Smooth muscle cell (in vitro differentiated cells): ENCODE data around the gene MIA3. TPM values are rescaled to one million over a fixed set of nuclear protein-coding genes. Genes with fewer than 3 reads are reported as not detected.

Experiments used
- DNase-seq: peaks from one replicate; lab custom pipeline; 2025; ENCODE audit not compliant: unreplicated experiment; lab: John Stamatoyannopoulos, UW
- H2AFZ ChIP-seq: fragments of 200-600 bp; sonication (generic); 2 replicates; pipeline ENCODE4 v1.6.0; 2016; ENCODE audit warnings: antibody characterized with exemption, low read depth, mild to moderate bottlenecking
- H3F3A ChIP-seq: fragments of 200-600 bp; sonication (generic); 2 replicates; pipeline ENCODE4 v1.6.0; 2017; ENCODE audit warnings: antibody characterized with exemption, low read depth
- H3K27ac ChIP-seq: fragments of 200-600 bp; sonication (generic); 2 replicates; pipeline ENCODE4 v1.5.1; 2016; ENCODE audit warnings: low read depth, mild to moderate bottlenecking
- H3K27me3 ChIP-seq: fragments of 200-600 bp; sonication (generic); 2 replicates; pipeline ENCODE4 v1.6.1; 2016; ENCODE audit warnings: low read depth, mild to moderate bottlenecking
- H3K36me3 ChIP-seq: fragments of 200-600 bp; sonication (generic); 2 replicates; pipeline ENCODE4 v1.5.1; 2016; ENCODE audit warnings: low read depth
- H3K4me1 ChIP-seq: fragments of 200-600 bp; sonication (generic); 2 replicates; pipeline ENCODE4 v1.5.1; 2016; ENCODE audit warnings: low read depth
- H3K4me2 ChIP-seq: fragments of 200-600 bp; sonication (generic); 2 replicates; pipeline ENCODE4 v1.6.0; 2016; ENCODE audit warnings: mild to moderate bottlenecking
- H3K4me3 ChIP-seq: fragments of 200-600 bp; sonication (generic); 2 replicates; pipeline ENCODE4 v1.5.1; 2016; ENCODE audit warnings: mild to moderate bottlenecking
- H3K79me2 ChIP-seq: fragments of 200-600 bp; sonication (generic); 2 replicates; pipeline ENCODE4 v1.6.0; 2016; ENCODE audit warnings: low read depth, mild to moderate bottlenecking
- H3K9ac ChIP-seq: fragments of 200-600 bp; sonication (generic); 2 replicates; pipeline ENCODE4 v1.6.0; 2016; ENCODE audit warnings: low read depth
- H3K9me3 ChIP-seq: fragments of 200-600 bp; sonication (generic); replicated peaks from 2 replicates; pipeline ENCODE4 v1.5.1; 2016; ENCODE audit warnings: low read depth
- H4K20me1 ChIP-seq: fragments of 200-600 bp; sonication (generic); 2 replicates; pipeline ENCODE4 v1.6.0; 2016; ENCODE audit warnings: low read depth
- CTCF ChIP-seq: fragments of 200-600 bp; sonication (generic); IDR thresholded peaks from 2 replicates; pipeline ENCODE4 v1.5.1; 2017; ENCODE audit warnings: borderline replicate concordance, mild to moderate bottlenecking, antibody characterized with exemption; ENCODE audit not compliant: insufficient read depth, poor library complexity, severe bottlenecking
- WGBS: methylation state at CpG from one replicate; pipeline ENCODE4 v1.1.7; 2016; ENCODE audit warnings: low lambda C conversion rate; 5-methylcytosine and 5-hydroxymethylcytosine counted together
- polyA plus RNA-seq: library from polyadenylated mRNA; unstranded; fragments of >200 nt; fragmentation: Nextera tagmentation; extraction: Ambion mirVana; gene quantifications from 2 replicates; pipeline ENCODE4 v1.2.1, GENCODE V29; 2016
- total RNA-seq: library from RNA; depleted of rRNA; stranded (reverse); fragments of >200 nt; gene quantifications from 2 replicates; pipeline ENCODE4 v1.2.3, GENCODE V29; 2014

MIA3 gene
- 64.0 and 71.2 TPM in 2 replicates for total RNA-seq
- 56.8 and 61.8 TPM in 2 replicates for polyA plus RNA-seq

GRCh38 chr1:222618001-222618879, at the start of gene MIA3:
Gene MIA3 (plus strand): TSS chr1:222618097. CDS start chr1:222618111, 14 bp downstream.
- peaks cover 20% of the 10 kb centered on the region for H4K20me1 ChIP-seq
- peaks cover 7% of the 10 kb centered on the region for H3F3A ChIP-seq
- peak within 1 kb of the TSS; percentile 82 for H3K27ac ChIP-seq
- no peaks in the 10 kb centered on the region for H3K9me3 ChIP-seq
- H3K27me3 ChIP-seq = peaks cover under 1% of the 10 kb centered on the region
- peaks cover 20% of the 10 kb centered on the region for H3K79me2 ChIP-seq
- WGBS = under 1% methylated on average over 54 of the region's 81 CpGs
- H3K9ac ChIP-seq = peak within 1 kb of the TSS; percentile 87
- H3K4me3 ChIP-seq = peak within 1 kb of the TSS; percentile 98
- peak within 1 kb of the TSS; percentile 94 for H3K4me2 ChIP-seq
- DNase-seq = peak; percentile 71
- peaks cover 9% of the 10 kb centered on the region for H3K4me1 ChIP-seq
- H3K36me3 ChIP-seq = no peaks in the 10 kb centered on the region
- no peak for TF ChIP-seq CTCF
- H2AFZ ChIP-seq = peak within 1 kb of the TSS; percentile 96

- Histone ChIP-seq H2AFZ (no peak overlapping the region), H3K27me3 (no peaks in the 10 kb centered on the region), H3K4me1 (no peaks in the 10 kb centered on the region), H3F3A (no peaks in the 10 kb centered on the region), H3K9ac (no peak overlapping the region), H3K9me3 (peaks cover 11% of the 10 kb centered on the region), H4K20me1 (no peaks in the 10 kb centered on the region), H3K79me2 (no peaks in the 10 kb centered on the region), H3K36me3 (peaks cover 23% of the 10 kb centered on the region), H3K27ac (no peak overlapping the region), H3K4me3 (no peak overlapping the region), H3K4me2 (no peak overlapping the region)
- no peak for TF ChIP-seq CTCF
- WGBS = 96% methylated on average over 1 of the region's 1 CpG
- no peak for DNase-seq
Observed at GRCh38 chr1:222570837-222571236, 47.1 kb upstream of the MIA3 start.

GRCh38 chr1:222579316-222579715, 38.6 kb upstream of the MIA3 start:
- DNase-seq = no peak
- Histone ChIP-seq H4K20me1 (peaks cover 8% of the 10 kb centered on the region), H3K9ac (no peak overlapping the region), H3K27me3 (no peaks in the 10 kb centered on the region), H3F3A (no peaks in the 10 kb centered on the region), H3K36me3 (peaks cover 13% of the 10 kb centered on the region), H3K4me2 (no peak overlapping the region), H3K9me3 (no peaks in the 10 kb centered on the region), H3K27ac (no peak overlapping the region), H3K4me1 (no peaks in the 10 kb centered on the region), H3K4me3 (no peak overlapping the region), H3K79me2 (no peaks in the 10 kb centered on the region), H2AFZ (no peak overlapping the region)
- 98% methylated on average over 3 of the region's 3 CpGs for WGBS
- TF ChIP-seq CTCF = no peak
